LNCaP clone FGC (cell line): ENCODE results near the gene TTC9.
A peak's percentile ranks its signal among the peaks of the same experiment; 100 is the strongest.

Source experiments
- DNase-seq: peaks from one replicate; pipeline ENCODE4 v3.0.0-alpha.2; 2011; ENCODE audit warnings: low read depth
- H3K4me3 ChIP-seq: 2 replicates; pipeline ENCODE4 v1.5.1; 2011; ENCODE audit warnings: mild to moderate bottlenecking, low read depth, low read length, control low read depth
- TF ChIP-seq, protein P1 (sequence below): IDR thresholded peaks from 2 replicates; pipeline ENCODE4 v1.5.1; 2012; ENCODE audit warnings: mild to moderate bottlenecking; ENCODE audit not compliant: control insufficient read depth, insufficient read depth; ENCODE audit errors: extremely low read depth

Gene TTC9

GRCh38 chr14:70713096-70713495 is 71.4 kb downstream of the TTC9 start:
- DNase-seq = no peak
- no peak overlapping the region for H3K4me3 ChIP-seq
- TF ChIP-seq, protein P1, sequence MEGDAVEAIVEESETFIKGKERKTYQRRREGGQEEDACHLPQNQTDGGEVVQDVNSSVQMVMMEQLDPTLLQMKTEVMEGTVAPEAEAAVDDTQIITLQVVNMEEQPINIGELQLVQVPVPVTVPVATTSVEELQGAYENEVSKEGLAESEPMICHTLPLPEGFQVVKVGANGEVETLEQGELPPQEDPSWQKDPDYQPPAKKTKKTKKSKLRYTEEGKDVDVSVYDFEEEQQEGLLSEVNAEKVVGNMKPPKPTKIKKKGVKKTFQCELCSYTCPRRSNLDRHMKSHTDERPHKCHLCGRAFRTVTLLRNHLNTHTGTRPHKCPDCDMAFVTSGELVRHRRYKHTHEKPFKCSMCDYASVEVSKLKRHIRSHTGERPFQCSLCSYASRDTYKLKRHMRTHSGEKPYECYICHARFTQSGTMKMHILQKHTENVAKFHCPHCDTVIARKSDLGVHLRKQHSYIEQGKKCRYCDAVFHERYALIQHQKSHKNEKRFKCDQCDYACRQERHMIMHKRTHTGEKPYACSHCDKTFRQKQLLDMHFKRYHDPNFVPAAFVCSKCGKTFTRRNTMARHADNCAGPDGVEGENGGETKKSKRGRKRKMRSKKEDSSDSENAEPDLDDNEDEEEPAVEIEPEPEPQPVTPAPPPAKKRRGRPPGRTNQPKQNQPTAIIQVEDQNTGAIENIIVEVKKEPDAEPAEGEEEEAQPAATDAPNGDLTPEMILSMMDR = no peak

DNA sequence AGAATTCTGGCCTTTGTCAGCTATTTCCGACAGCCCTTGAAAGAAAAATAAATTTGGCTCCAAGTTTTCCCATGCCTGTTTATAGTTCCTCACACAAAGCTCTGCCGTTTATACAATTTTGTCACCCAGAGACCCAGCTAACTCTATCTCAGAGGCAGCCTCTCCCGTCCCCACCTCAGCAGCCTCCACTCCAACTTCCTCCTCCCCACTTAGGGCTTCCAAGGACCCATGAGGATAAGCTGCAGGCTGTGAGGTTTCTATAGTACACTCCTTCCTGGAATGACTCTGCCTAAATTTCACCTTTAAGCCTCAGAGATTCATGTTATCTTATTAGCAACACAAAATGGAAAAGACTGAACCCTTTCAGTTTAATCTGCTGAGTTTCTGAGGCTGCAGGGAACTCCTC is 71.8 kb downstream of the TTC9 start:
- DNase-seq = no peak
- no peak overlapping the region for H3K4me3 ChIP-seq
- TF ChIP-seq, protein P1 = no peak

DNA sequence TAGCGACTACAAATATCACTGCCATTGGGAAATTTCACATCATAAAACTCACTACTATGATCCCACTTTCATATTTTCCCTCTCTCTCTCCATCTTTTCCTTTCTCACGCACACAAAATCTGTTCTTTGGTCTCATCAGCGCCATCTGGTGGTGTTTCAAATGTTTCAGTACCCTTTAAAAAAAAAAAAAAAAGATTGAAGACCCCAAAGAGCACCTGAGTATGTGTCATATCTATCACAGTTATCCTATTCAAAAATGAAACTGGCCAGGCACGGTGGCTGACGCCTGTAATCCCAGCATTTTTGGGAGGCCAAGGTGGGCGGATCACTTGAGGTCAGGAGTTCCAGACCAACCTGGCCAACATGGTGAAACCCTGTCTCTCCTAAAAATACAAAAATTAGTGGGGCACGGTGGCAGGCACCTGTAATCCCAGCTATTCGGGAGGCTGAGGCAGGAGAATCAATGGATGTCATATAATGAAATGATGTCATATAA is 72.4 kb downstream of the TTC9 start:
- TF ChIP-seq, protein P1 = peak; percentile 38
- no peak overlapping the region for H3K4me3 ChIP-seq
- peak; percentile 23 for DNase-seq

GRCh38 chr14:70716483-70716882 is 74.8 kb downstream of the TTC9 start:
- DNase-seq = no peak
- TF ChIP-seq, protein P1 = no peak
- H3K4me3 ChIP-seq = no peak overlapping the region

GRCh38 chr14:70716958-70717357 is 75.2 kb downstream of the TTC9 start:
- DNase-seq = no peak
- TF ChIP-seq, protein P1 = no peak
- no peak overlapping the region for H3K4me3 ChIP-seq

DNA sequence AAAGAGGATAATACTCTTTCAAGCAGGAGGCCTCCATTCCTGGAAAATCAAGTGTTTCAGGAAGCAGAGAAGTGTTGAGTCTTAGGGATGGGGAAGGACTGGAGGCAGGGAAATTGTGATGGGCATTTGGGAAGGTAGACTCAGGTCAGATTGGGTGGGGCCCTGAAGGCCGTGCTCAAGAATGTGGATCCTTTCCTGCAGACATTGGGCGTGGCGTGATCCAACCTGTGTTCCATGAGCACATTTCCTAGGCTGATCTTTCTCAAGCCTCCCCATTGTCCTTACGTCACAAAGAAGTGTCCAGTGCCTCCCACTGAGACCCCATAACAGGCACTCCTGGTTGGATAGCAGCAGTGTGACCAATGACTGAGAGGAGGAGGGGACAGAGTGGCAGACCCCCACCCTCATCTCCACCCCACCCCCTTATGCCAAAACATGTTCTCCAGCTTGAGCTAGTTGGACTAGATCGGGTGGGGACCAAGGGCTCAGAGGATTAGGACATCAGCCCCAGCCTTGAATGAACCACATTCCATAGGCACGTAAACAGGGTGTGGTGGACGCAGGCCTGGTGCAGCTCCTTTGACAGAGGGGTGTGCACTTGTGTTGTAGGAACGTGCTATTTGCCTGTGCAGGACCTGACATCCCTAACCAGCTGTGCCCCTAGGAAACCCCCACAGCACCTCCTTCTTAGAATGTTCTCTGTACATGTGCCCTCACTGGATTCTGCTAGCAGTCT is 76.8 kb downstream of the TTC9 start:
- no peak for DNase-seq
- TF ChIP-seq, protein P1 = no peak
- H3K4me3 ChIP-seq = no peak overlapping the region

GRCh38 chr14:70721542-70721941 is 79.8 kb downstream of the TTC9 start:
- no peak overlapping the region for H3K4me3 ChIP-seq
- TF ChIP-seq, protein P1 = no peak
- DNase-seq = no peak
